Measurements from ENCODE around the gene NDUFAF5. TPM values are rescaled to one million over a fixed set of nuclear protein-coding genes. Genes with fewer than 3 reads are reported as not detected.

Gene NDUFAF5
- total RNA-seq, 1 experiment from 2014 or later, result 44.1 TPM

DNA sequence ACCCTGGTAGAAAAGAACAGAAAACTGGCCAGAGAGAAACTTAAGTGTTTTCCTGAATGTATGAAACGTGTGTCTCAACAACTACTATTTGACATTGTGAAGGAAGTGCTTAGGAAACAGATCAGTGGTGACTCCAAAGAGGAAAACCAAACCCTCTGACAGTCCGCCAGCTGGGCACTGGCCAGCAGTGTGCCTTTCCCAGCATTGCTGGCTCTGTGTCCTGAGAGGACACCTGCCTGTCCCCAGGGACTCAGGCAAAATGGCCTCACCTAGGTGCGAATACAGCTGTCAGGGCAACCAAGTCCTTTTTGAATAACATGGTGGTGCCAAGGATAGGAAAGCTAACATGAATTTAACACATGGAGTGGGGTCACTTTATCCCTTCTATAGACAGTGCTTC is 72.5 kb downstream of the NDUFAF5 start:
- no peak overlapping the region for H3K4me3 Mint-ChIP-seq (ENCODE audit: unreplicated experiment)
- DNase-seq (ENCODE audit: unreplicated experiment), result peak; percentile 32
- POLR2A ChIA-PET, result no interaction called here
- no peaks in the 10 kb centered on the region for H3K36me3 Mint-ChIP-seq (ENCODE audit: insufficient read depth, unreplicated experiment)
- TF ChIP-seq, protein P1, sequence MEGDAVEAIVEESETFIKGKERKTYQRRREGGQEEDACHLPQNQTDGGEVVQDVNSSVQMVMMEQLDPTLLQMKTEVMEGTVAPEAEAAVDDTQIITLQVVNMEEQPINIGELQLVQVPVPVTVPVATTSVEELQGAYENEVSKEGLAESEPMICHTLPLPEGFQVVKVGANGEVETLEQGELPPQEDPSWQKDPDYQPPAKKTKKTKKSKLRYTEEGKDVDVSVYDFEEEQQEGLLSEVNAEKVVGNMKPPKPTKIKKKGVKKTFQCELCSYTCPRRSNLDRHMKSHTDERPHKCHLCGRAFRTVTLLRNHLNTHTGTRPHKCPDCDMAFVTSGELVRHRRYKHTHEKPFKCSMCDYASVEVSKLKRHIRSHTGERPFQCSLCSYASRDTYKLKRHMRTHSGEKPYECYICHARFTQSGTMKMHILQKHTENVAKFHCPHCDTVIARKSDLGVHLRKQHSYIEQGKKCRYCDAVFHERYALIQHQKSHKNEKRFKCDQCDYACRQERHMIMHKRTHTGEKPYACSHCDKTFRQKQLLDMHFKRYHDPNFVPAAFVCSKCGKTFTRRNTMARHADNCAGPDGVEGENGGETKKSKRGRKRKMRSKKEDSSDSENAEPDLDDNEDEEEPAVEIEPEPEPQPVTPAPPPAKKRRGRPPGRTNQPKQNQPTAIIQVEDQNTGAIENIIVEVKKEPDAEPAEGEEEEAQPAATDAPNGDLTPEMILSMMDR (IDR thresholded peaks at IDR 0.05; ENCODE audit: unreplicated experiment), result no peak
- no TSS peak for BruUV-seq (replicated peaks)
- peaks cover 5% of the 10 kb centered on the region for H3K4me1 Mint-ChIP-seq (ENCODE audit: insufficient read depth, unreplicated experiment)
- CTCF ChIA-PET, result interaction anchor here (0.7 to 1.7 kb wide), 3 partner anchors 12 to 199 kb away, joined by 3 to 4 read pairs (median 3); no protein-coding TSS in a partner anchor
- intact Hi-C loops (cut with micrococcal nuclease), result no loop called here
- peaks cover 9% of the 10 kb centered on the region for H3K9me3 Mint-ChIP-seq (ENCODE audit: unreplicated experiment)
- H3K27me3 Mint-ChIP-seq (ENCODE audit: insufficient read depth, unreplicated experiment), result no peaks in the 10 kb centered on the region
- no peak overlapping the region for H3K27ac Mint-ChIP-seq (ENCODE audit: low read depth, unreplicated experiment)

DNA sequence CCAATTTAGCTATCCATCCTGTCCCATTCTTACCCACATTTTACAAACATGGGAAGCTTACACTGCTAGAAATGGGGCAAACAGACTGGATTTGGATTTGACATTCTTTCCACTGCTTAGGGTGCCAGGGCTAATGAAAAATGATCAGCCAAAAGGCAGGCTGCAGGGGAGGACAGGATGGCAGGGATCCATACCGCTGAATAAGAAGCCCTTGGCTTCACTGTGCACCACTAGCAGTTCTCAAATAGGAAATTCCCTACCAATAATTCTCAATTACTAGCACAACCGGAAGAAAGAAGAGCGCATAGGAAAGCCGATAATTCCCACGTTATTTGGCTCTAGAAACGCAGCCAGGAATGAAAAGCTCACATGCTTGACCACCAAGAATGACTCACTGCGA is 73.1 kb downstream of the NDUFAF5 start:
- intact Hi-C loops (cut with micrococcal nuclease), result no loop called here
- Mint-ChIP-seq H3K4me3 (ENCODE audit: unreplicated experiment) (no peak overlapping the region), H3K36me3 (ENCODE audit: insufficient read depth, unreplicated experiment) (no peaks in the 10 kb centered on the region), H3K4me1 (ENCODE audit: insufficient read depth, unreplicated experiment) (peaks cover 5% of the 10 kb centered on the region), H3K9me3 (ENCODE audit: unreplicated experiment) (peaks cover 9% of the 10 kb centered on the region), H3K27ac (ENCODE audit: low read depth, unreplicated experiment) (no peak overlapping the region), H3K27me3 (ENCODE audit: insufficient read depth, unreplicated experiment) (no peaks in the 10 kb centered on the region)
- CTCF ChIA-PET, result interaction anchor here (0.7 to 1.7 kb wide), 3 partner anchors 11 to 198 kb away, joined by 3 to 4 read pairs (median 3); no protein-coding TSS in a partner anchor
- BruUV-seq (replicated peaks), result no TSS peak
- POLR2A ChIA-PET, result no interaction called here
- no peak for DNase-seq (ENCODE audit: unreplicated experiment)
- TF ChIP-seq, protein P1 (IDR thresholded peaks at IDR 0.05; ENCODE audit: unreplicated experiment), result no peak

DNA sequence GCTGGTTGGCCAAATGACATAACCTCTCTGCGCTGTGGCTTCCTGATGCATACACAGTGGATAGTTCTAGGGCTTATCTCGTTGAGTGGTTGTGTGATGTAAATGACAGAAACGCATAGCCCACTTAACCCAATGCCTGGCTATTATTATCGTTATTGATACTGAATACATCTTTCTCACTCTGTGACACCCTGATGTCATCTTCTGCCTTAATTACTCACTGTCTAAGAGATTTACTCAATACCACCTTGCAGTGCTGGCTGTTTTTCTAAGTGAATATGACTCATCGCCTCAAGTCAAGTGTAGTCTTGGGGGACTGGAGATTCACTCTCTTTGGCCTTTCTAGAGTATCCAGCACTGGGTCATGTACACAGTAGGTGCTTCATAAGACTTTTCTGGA is 73.6 kb downstream of the NDUFAF5 start:
- peak; percentile 39 for DNase-seq (ENCODE audit: unreplicated experiment)
- POLR2A ChIA-PET, result no interaction called here
- Mint-ChIP-seq H3K9me3 (ENCODE audit: unreplicated experiment) (peaks cover 9% of the 10 kb centered on the region), H3K36me3 (ENCODE audit: insufficient read depth, unreplicated experiment) (no peaks in the 10 kb centered on the region), H3K27me3 (ENCODE audit: insufficient read depth, unreplicated experiment) (no peaks in the 10 kb centered on the region), H3K4me1 (ENCODE audit: insufficient read depth, unreplicated experiment) (peaks cover 5% of the 10 kb centered on the region), H3K4me3 (ENCODE audit: unreplicated experiment) (no peak overlapping the region), H3K27ac (ENCODE audit: low read depth, unreplicated experiment) (no peak overlapping the region)
- TF ChIP-seq, protein P1 (IDR thresholded peaks at IDR 0.05; ENCODE audit: unreplicated experiment), result no peak
- BruUV-seq (replicated peaks), result no TSS peak
- intact Hi-C loops (cut with micrococcal nuclease), result no loop called here
- CTCF ChIA-PET, result no interaction called here

GRCh38 chr20:13858871-13859270 is 74.0 kb downstream of the NDUFAF5 start:
- H3K27ac Mint-ChIP-seq (ENCODE audit: low read depth, unreplicated experiment), result no peak overlapping the region
- TF ChIP-seq, protein P1 (IDR thresholded peaks at IDR 0.05; ENCODE audit: unreplicated experiment), result no peak
- POLR2A ChIA-PET, result no interaction called here
- H3K36me3 Mint-ChIP-seq (ENCODE audit: insufficient read depth, unreplicated experiment), result no peaks in the 10 kb centered on the region
- H3K9me3 Mint-ChIP-seq (ENCODE audit: unreplicated experiment), result peaks cover 9% of the 10 kb centered on the region
- H3K27me3 Mint-ChIP-seq (ENCODE audit: insufficient read depth, unreplicated experiment), result no peaks in the 10 kb centered on the region
- no peak for DNase-seq (ENCODE audit: unreplicated experiment)
- H3K4me1 Mint-ChIP-seq (ENCODE audit: insufficient read depth, unreplicated experiment), result peaks cover 5% of the 10 kb centered on the region
- CTCF ChIA-PET, result no interaction called here
- no TSS peak for BruUV-seq (replicated peaks)
- H3K4me3 Mint-ChIP-seq (ENCODE audit: unreplicated experiment), result no peak overlapping the region
- intact Hi-C loops (cut with micrococcal nuclease), result no loop called here
